Activated T-helper 17 cell treated with anti-CD3 and anti-CD28 coated beads, Interleukin-2, amount 50 U/mL, for 72 hours (primary cell): ENCODE results near the gene CCDC195. TPM values are rescaled to one million over a fixed set of nuclear protein-coding genes. Genes with fewer than 3 reads are reported as not detected.

Experiments used
- ATAC-seq: fragments of 150-1000 bp; cut with Tn5 transposase; replicated peaks from 2 replicates; pipeline ENCODE4 v1.10.0; 2021; ENCODE audit warnings: mild to moderate bottlenecking, moderate library complexity
- H3K27ac Mint-ChIP-seq: one replicate; pipeline ENCODE4 v1.8.0; 2022; ENCODE audit warnings: mixed read lengths
- H3K27me3 Mint-ChIP-seq: one replicate; pipeline ENCODE4 v1.8.0; 2022; ENCODE audit warnings: mixed read lengths
- H3K36me3 Mint-ChIP-seq: one replicate; pipeline ENCODE4 v1.8.0; 2022; ENCODE audit warnings: low read depth, mild to moderate bottlenecking, mixed read lengths
- H3K4me1 Mint-ChIP-seq: one replicate; pipeline ENCODE4 v1.8.0; 2022; ENCODE audit warnings: mixed read lengths
- H3K4me3 Mint-ChIP-seq: one replicate; pipeline ENCODE4 v1.8.0; 2022; ENCODE audit warnings: mild to moderate bottlenecking, mixed read lengths
- H3K9me3 Mint-ChIP-seq: one replicate; pipeline ENCODE4 v1.8.0; 2022; ENCODE audit warnings: mixed read lengths
- total RNA-seq, 2 donors: library from RNA; stranded (reverse); gene quantifications; one replicate each; pipeline ENCODE4 v1.2.3, GENCODE V29; 2022

Gene CCDC195
- total RNA-seq, 2 donors from 2014 or later: not detected

- Mint-ChIP-seq H3K4me1 (no peaks in the 10 kb centered on the region), H3K27me3 (peaks cover 9% of the 10 kb centered on the region), H3K36me3 (no peaks in the 10 kb centered on the region), H3K9me3 (no peaks in the 10 kb centered on the region), H3K4me3 (no peak overlapping the region), H3K27ac (no peak overlapping the region)
- ATAC-seq: peak; percentile 48
These were observed 6.1 kb upstream of the CCDC195 start for GRCh38 chr2:224722250-224722649.

- Mint-ChIP-seq H3K27me3 (peaks cover 20% of the 10 kb centered on the region), H3K4me3 (no peak overlapping the region), H3K36me3 (no peaks in the 10 kb centered on the region), H3K4me1 (no peaks in the 10 kb centered on the region), H3K27ac (no peak overlapping the region), H3K9me3 (peaks cover 5% of the 10 kb centered on the region)
- no peak for ATAC-seq
These were observed 756 bp upstream of the CCDC195 start for GRCh38 chr2:224716921-224717320.

- Mint-ChIP-seq H3K27me3 (peaks cover 38% of the 10 kb centered on the region), H3K4me3 (no peak overlapping the region), H3K4me1 (no peaks in the 10 kb centered on the region), H3K36me3 (no peaks in the 10 kb centered on the region), H3K27ac (no peak overlapping the region), H3K9me3 (peaks cover 5% of the 10 kb centered on the region)
- ATAC-seq: no peak
These were observed 4.1 kb downstream of the CCDC195 start for GRCh38 chr2:224711859-224712665.

GRCh38 chr2:224711381-224711780 is 4.8 kb downstream of the CCDC195 start:
- no peaks in the 10 kb centered on the region for H3K4me1 Mint-ChIP-seq
- peaks cover 5% of the 10 kb centered on the region for H3K9me3 Mint-ChIP-seq
- peaks cover 38% of the 10 kb centered on the region for H3K27me3 Mint-ChIP-seq
- no peaks in the 10 kb centered on the region for H3K36me3 Mint-ChIP-seq
- H3K27ac Mint-ChIP-seq: no peak overlapping the region
- no peak for ATAC-seq
- no peak overlapping the region for H3K4me3 Mint-ChIP-seq

- ATAC-seq: no peak
- H3K4me3 Mint-ChIP-seq: no peak overlapping the region
- no peak overlapping the region for H3K27ac Mint-ChIP-seq
- H3K27me3 Mint-ChIP-seq: peaks cover 30% of the 10 kb centered on the region
- no peaks in the 10 kb centered on the region for H3K36me3 Mint-ChIP-seq
- no peaks in the 10 kb centered on the region for H3K4me1 Mint-ChIP-seq
- peaks cover 5% of the 10 kb centered on the region for H3K9me3 Mint-ChIP-seq
These were observed 6.9 kb downstream of the CCDC195 start for GRCh38 chr2:224709301-224709700.

GRCh38 chr2:224694502-224694901 is 21.7 kb downstream of the CCDC195 start:
- no peaks in the 10 kb centered on the region for H3K4me1 Mint-ChIP-seq
- H3K27ac Mint-ChIP-seq: no peak overlapping the region
- no peaks in the 10 kb centered on the region for H3K36me3 Mint-ChIP-seq
- no peaks in the 10 kb centered on the region for H3K27me3 Mint-ChIP-seq
- H3K4me3 Mint-ChIP-seq: no peak overlapping the region
- H3K9me3 Mint-ChIP-seq: no peaks in the 10 kb centered on the region
- ATAC-seq: no peak

- Mint-ChIP-seq H3K9me3 (no peaks in the 10 kb centered on the region), H3K27me3 (no peaks in the 10 kb centered on the region)
These were observed 24.6 kb downstream of the CCDC195 start for GRCh38 chr2:224691563-224691962.

GRCh38 chr2:224690868-224691267 is 25.3 kb downstream of the CCDC195 start:
- Mint-ChIP-seq H3K4me3 (no peak overlapping the region), H3K4me1 (no peaks in the 10 kb centered on the region), H3K9me3 (no peaks in the 10 kb centered on the region), H3K36me3 (no peaks in the 10 kb centered on the region), H3K27ac (no peak overlapping the region), H3K27me3 (no peaks in the 10 kb centered on the region)
- ATAC-seq: no peak

More at GRCh38 chr2:224691563-224691962, 24.6 kb downstream of the CCDC195 start:
- no peak for ATAC-seq
- H3K36me3 Mint-ChIP-seq: no peaks in the 10 kb centered on the region
- H3K4me1 Mint-ChIP-seq: no peaks in the 10 kb centered on the region
- H3K4me3 Mint-ChIP-seq: no peak overlapping the region
- H3K27ac Mint-ChIP-seq: no peak overlapping the region

- no peaks in the 10 kb centered on the region for H3K36me3 Mint-ChIP-seq
- no peaks in the 10 kb centered on the region for H3K27me3 Mint-ChIP-seq
- H3K4me1 Mint-ChIP-seq: no peaks in the 10 kb centered on the region
- H3K27ac Mint-ChIP-seq: no peak overlapping the region
- no peak for ATAC-seq
- H3K4me3 Mint-ChIP-seq: no peak overlapping the region
- H3K9me3 Mint-ChIP-seq: no peaks in the 10 kb centered on the region
These were observed 26.6 kb downstream of the CCDC195 start for GRCh38 chr2:224689539-224689938.

- H3K4me1 Mint-ChIP-seq: no peaks in the 10 kb centered on the region
- no peaks in the 10 kb centered on the region for H3K36me3 Mint-ChIP-seq
- ATAC-seq: no peak
- no peaks in the 10 kb centered on the region for H3K9me3 Mint-ChIP-seq
- peaks cover 3% of the 10 kb centered on the region for H3K27me3 Mint-ChIP-seq
- no peak overlapping the region for H3K27ac Mint-ChIP-seq
- H3K4me3 Mint-ChIP-seq: no peak overlapping the region
These were observed 27.2 kb downstream of the CCDC195 start for GRCh38 chr2:224688997-224689396.

- no peak overlapping the region for H3K4me3 Mint-ChIP-seq
- ATAC-seq: no peak
- peaks cover 3% of the 10 kb centered on the region for H3K27me3 Mint-ChIP-seq
- H3K27ac Mint-ChIP-seq: no peak overlapping the region
- H3K9me3 Mint-ChIP-seq: no peaks in the 10 kb centered on the region
- no peaks in the 10 kb centered on the region for H3K36me3 Mint-ChIP-seq
- no peaks in the 10 kb centered on the region for H3K4me1 Mint-ChIP-seq
These were observed 29.0 kb downstream of the CCDC195 start for GRCh38 chr2:224687156-224687555.

GRCh38 chr2:224685121-224685520 is 31.0 kb downstream of the CCDC195 start:
- Mint-ChIP-seq H3K27me3 (peaks cover 3% of the 10 kb centered on the region), H3K27ac (no peak overlapping the region), H3K9me3 (no peaks in the 10 kb centered on the region), H3K4me3 (no peak overlapping the region), H3K4me1 (no peaks in the 10 kb centered on the region), H3K36me3 (no peaks in the 10 kb centered on the region)
- no peak for ATAC-seq

GRCh38 chr2:224682134-224682533 is 34.0 kb downstream of the CCDC195 start:
- no peaks in the 10 kb centered on the region for H3K36me3 Mint-ChIP-seq
- H3K9me3 Mint-ChIP-seq: no peaks in the 10 kb centered on the region
- no peak overlapping the region for H3K4me3 Mint-ChIP-seq
- H3K27ac Mint-ChIP-seq: no peak overlapping the region
- H3K27me3 Mint-ChIP-seq: peaks cover 3% of the 10 kb centered on the region
- H3K4me1 Mint-ChIP-seq: no peaks in the 10 kb centered on the region
- no peak for ATAC-seq

GRCh38 chr2:224671731-224672130 is 44.4 kb downstream of the CCDC195 start:
- no peak for ATAC-seq
- Mint-ChIP-seq H3K9me3 (no peaks in the 10 kb centered on the region), H3K36me3 (no peaks in the 10 kb centered on the region), H3K27ac (no peak overlapping the region), H3K4me3 (no peak overlapping the region), H3K4me1 (no peaks in the 10 kb centered on the region), H3K27me3 (no peaks in the 10 kb centered on the region)

GRCh38 chr2:224670203-224670602 is 46.0 kb downstream of the CCDC195 start:
- H3K27ac Mint-ChIP-seq: no peak overlapping the region
- no peaks in the 10 kb centered on the region for H3K36me3 Mint-ChIP-seq
- no peaks in the 10 kb centered on the region for H3K9me3 Mint-ChIP-seq
- no peak for ATAC-seq
- no peaks in the 10 kb centered on the region for H3K27me3 Mint-ChIP-seq
- no peak overlapping the region for H3K4me3 Mint-ChIP-seq
- no peaks in the 10 kb centered on the region for H3K4me1 Mint-ChIP-seq
